SH-SY5Y (cell line): ENCODE data around the gene PACC1.

Source experiments
- GATA2 ChIP-seq: IDR thresholded peaks from 2 replicates; pipeline ENCODE4 v1.6.1; 2011; ENCODE audit warnings: mild to moderate bottlenecking, low read depth, low read length
- GATA3 ChIP-seq: IDR thresholded peaks from 2 replicates; pipeline ENCODE4 v1.6.1; 2011; ENCODE audit warnings: low read depth, mild to moderate bottlenecking, low read length, moderate library complexity

DNA sequence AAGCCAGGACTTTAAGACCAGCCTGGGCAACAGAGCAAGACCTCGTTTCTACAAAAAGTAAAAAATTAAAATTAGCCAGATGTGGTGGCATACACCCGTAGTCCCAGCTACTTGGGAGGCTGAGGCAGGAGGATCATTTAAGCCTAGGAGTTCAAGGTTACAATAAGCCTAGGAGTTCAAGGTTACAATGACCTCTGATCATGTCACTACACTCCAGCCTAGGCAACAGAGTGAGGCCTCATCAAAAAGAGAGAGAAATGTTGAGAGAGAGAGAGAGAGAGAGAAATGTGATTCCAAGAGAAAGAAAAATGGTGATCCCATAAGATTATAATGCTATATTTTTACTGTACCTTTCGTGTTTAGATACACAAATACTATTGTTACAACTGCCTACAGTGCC lies 60.2 kb downstream of the PACC1 start:
- TF ChIP-seq GATA2 = no peak
- TF ChIP-seq GATA3 = no peak
